Left ventricle myocardium inferior (tissue), 1 donor: Measurements from ENCODE around the gene LDLRAD4. TPM values are rescaled to one million over a fixed set of nuclear protein-coding genes. Genes with fewer than 3 reads are reported as not detected.
"Not testable (repeated sequence)": the region's sequence is repeated elsewhere in the genome, so short reads cannot be mapped to it uniquely, and the experiment has no call there.

ENCODE experiments used
- DNase-seq: peaks from one replicate; pipeline ENCODE4 v3.0.0-alpha.2; 2020
- H3K27ac ChIP-seq: fragments of 200-600 bp; replicated peaks from 2 replicates; pipeline ENCODE4 v1.8.0; 2021
- H3K27me3 ChIP-seq: fragments of 200-600 bp; 2 replicates; pipeline ENCODE4 v1.8.0; 2021; ENCODE audit warnings: low read depth
- H3K36me3 ChIP-seq: fragments of 200-600 bp; 2 replicates; pipeline ENCODE4 v1.8.0; 2021
- H3K4me1 ChIP-seq: fragments of 200-600 bp; 2 replicates; pipeline ENCODE4 v1.8.0; 2021
- H3K4me3 ChIP-seq: fragments of 200-600 bp; 2 replicates; pipeline ENCODE4 v1.8.0; 2021; ENCODE audit warnings: mild to moderate bottlenecking, moderate library complexity
- H3K9me3 ChIP-seq: fragments of 200-600 bp; replicated peaks from 2 replicates; pipeline ENCODE4 v1.8.0; 2021
- intact Hi-C: fragments of 100-400 bp; cut with micrococcal nuclease; formaldehyde crosslinking; loops from one replicate; pipeline ENCODE4 v1.11.0; 2022
- total RNA-seq: library from RNA; stranded (reverse); fragmentation: NEBNext Ultra II Directional; extraction: Animal tissue kit (Norgen Biotek cat#: 25700); gene quantifications from one replicate; pipeline ENCODE4 v1.2.1, GENCODE V29; 2021
- TF ChIP-seq, protein P1 (sequence below): fragments of 200-600 bp; IDR thresholded peaks from 2 replicates; pipeline ENCODE4 v1.8.0; 2021; ENCODE audit warnings: antibody characterized with exemption, mild to moderate bottlenecking, borderline replicate concordance
- donor health status: DM: no; HTN: yes; CAD: no; lungs with severe emphysema.

Gene LDLRAD4
- total RNA-seq, 1 donor from 2014 or later = 43.3 TPM

DNA sequence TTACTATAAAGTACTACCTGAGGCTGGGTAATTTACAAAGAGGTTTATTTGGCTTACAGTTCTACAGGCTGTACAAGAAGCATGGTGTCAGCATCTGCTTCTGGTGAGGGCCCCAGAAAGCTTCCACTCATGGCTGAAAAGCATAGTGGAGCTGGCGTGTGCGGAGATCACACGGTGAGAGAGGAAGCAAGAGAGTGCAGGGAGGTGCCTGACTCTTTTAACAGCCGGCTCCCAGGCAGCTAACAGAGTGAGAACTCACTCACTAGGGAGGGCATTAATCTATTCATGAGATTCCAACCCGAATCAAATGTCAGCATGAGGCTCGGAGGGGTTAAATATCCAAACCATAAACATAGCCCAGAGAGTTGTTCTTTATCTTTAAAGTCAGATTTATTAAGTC, 117.3 kb downstream of the LDLRAD4 start:
- H3K27ac ChIP-seq = no peak overlapping the region
- peaks cover 19% of the 10 kb centered on the region for H3K9me3 ChIP-seq
- intact Hi-C loops = no loop called here
- no peak for DNase-seq
- no peak overlapping the region for H3K4me3 ChIP-seq
- H3K36me3 ChIP-seq = no peaks in the 10 kb centered on the region
- no peaks in the 10 kb centered on the region for H3K27me3 ChIP-seq
- TF ChIP-seq, protein P1, sequence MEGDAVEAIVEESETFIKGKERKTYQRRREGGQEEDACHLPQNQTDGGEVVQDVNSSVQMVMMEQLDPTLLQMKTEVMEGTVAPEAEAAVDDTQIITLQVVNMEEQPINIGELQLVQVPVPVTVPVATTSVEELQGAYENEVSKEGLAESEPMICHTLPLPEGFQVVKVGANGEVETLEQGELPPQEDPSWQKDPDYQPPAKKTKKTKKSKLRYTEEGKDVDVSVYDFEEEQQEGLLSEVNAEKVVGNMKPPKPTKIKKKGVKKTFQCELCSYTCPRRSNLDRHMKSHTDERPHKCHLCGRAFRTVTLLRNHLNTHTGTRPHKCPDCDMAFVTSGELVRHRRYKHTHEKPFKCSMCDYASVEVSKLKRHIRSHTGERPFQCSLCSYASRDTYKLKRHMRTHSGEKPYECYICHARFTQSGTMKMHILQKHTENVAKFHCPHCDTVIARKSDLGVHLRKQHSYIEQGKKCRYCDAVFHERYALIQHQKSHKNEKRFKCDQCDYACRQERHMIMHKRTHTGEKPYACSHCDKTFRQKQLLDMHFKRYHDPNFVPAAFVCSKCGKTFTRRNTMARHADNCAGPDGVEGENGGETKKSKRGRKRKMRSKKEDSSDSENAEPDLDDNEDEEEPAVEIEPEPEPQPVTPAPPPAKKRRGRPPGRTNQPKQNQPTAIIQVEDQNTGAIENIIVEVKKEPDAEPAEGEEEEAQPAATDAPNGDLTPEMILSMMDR = no peak
- peaks cover 19% of the 10 kb centered on the region for H3K4me1 ChIP-seq

DNA sequence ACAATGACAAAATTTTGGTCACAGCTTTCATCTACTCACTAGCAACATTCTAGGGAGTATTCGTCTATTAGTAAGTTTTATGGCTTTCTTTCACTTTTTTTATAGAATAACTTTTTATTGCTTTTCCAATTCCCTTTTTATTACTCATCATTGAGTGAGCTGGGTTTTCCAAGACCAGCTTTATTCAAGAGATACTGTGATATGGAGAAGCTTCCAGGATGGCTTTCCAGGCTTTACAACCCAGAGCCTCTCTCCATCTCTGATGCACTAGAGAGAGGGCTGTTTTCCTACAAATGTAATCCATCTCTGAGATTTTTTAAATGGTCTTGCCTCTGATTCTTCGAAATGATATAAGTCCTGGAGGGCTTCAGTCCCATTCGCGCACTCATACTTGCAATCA, 118.3 kb downstream of the LDLRAD4 start:
- peaks cover 19% of the 10 kb centered on the region for H3K4me1 ChIP-seq
- no peak overlapping the region for H3K27ac ChIP-seq
- no peak for DNase-seq
- no peaks in the 10 kb centered on the region for H3K36me3 ChIP-seq
- intact Hi-C loops = no loop called here
- no peaks in the 10 kb centered on the region for H3K27me3 ChIP-seq
- peaks cover 28% of the 10 kb centered on the region for H3K9me3 ChIP-seq
- TF ChIP-seq, protein P1 = no peak
- no peak overlapping the region for H3K4me3 ChIP-seq

DNA sequence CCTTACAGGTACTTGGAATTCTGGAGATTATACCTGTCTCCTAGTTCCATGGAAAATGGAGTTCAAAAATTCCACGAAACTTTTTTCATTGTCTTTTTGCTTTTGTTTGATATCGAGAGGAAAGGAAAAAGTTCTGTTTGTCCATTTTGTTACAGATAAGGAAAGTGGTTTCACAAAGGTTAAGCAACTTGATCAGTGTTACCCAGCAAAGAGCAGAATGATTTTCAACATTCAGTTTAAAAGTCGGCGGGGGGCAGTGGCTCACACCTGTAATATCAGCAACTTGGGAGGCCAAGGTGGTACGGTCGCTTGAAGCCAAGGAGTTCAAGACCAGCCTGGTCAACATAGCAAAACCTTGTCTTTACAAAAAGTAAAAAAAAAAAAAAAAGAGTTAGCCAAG, 118.8 kb downstream of the LDLRAD4 start:
- DNase-seq = no peak
- Histone ChIP-seq H3K27ac (no peak overlapping the region), H3K27me3 (no peaks in the 10 kb centered on the region), H3K4me3 (no peak overlapping the region), H3K36me3 (no peaks in the 10 kb centered on the region), H3K4me1 (peaks cover 19% of the 10 kb centered on the region), H3K9me3 (peaks cover 34% of the 10 kb centered on the region)
- TF ChIP-seq, protein P1 = no peak
- intact Hi-C loops = no loop called here

GRCh38 chr18:13338318-13338717, 119.8 kb downstream of the LDLRAD4 start:
- TF ChIP-seq, protein P1 = no peak
- Histone ChIP-seq H3K4me3 (no peak overlapping the region), H3K27ac (no peak overlapping the region), H3K27me3 (no peaks in the 10 kb centered on the region), H3K4me1 (peaks cover 19% of the 10 kb centered on the region), H3K36me3 (no peaks in the 10 kb centered on the region), H3K9me3 (peaks cover 37% of the 10 kb centered on the region)
- DNase-seq = no peak
- intact Hi-C loops = no loop called here

GRCh38 chr18:13339653-13340052, 121.1 kb downstream of the LDLRAD4 start:
- H3K27me3 ChIP-seq = no peaks in the 10 kb centered on the region
- no peaks in the 10 kb centered on the region for H3K36me3 ChIP-seq
- no peak overlapping the region for H3K4me3 ChIP-seq
- intact Hi-C loops = no loop called here
- peaks cover 34% of the 10 kb centered on the region for H3K9me3 ChIP-seq
- no peak for DNase-seq
- H3K4me1 ChIP-seq = peaks cover 19% of the 10 kb centered on the region
- TF ChIP-seq, protein P1 = no peak
- H3K27ac ChIP-seq = no peak overlapping the region

- H3K4me1 ChIP-seq, DNase-seq, H3K27ac ChIP-seq, H3K36me3 ChIP-seq, H3K27me3 ChIP-seq, H3K4me3 ChIP-seq, intact Hi-C loops: not testable (repeated sequence)
- H3K9me3 ChIP-seq = peaks cover 56% of the 10 kb centered on the region
These were observed 127.9 kb downstream of the LDLRAD4 start for GRCh38 chr18:13346449-13346848.
